Right cardiac atrium (tissue), 5 donors: ENCODE measurements around the gene TOMM7. TPM values are rescaled to one million over a fixed set of nuclear protein-coding genes. Genes with fewer than 3 reads are reported as not detected.
"Not testable (repeated sequence)": the region's sequence is repeated elsewhere in the genome, so short reads cannot be mapped to it uniquely, and the experiment has no call there.

Experiments used
- ATAC-seq, 2 donors: fragments of 200-7000 bp; cut with Tn5 transposase; one replicate each; pipeline versions ENCODE4 v1.8.0 to v1.9.1; 2020; ENCODE audit warnings: moderate library complexity in 2 of 2, mild to moderate bottlenecking in 1 of 2
- DNase-seq, 3 donors: peaks; one replicate each; pipeline ENCODE4 v3.0.0-alpha.2; 2020
- H3K27ac ChIP-seq: one replicate; pipeline ENCODE4 v1.5.1; 2013; ENCODE audit warnings: mild to moderate bottlenecking, low read length, control low read depth, moderate library complexity
- H3K27me3 ChIP-seq: one replicate; pipeline ENCODE4 v1.6.1; 2013; ENCODE audit not compliant: control insufficient read depth, insufficient read depth
- H3K4me1 ChIP-seq: one replicate; pipeline ENCODE4 v1.6.1; 2013; ENCODE audit warnings: low read length; ENCODE audit not compliant: control insufficient read depth, insufficient read depth
- H3K4me3 ChIP-seq: one replicate; pipeline ENCODE4 v1.5.1; 2013; ENCODE audit warnings: low read length, control low read depth
- H3K9me3 ChIP-seq: one replicate; pipeline ENCODE4 v1.6.1; 2013; ENCODE audit warnings: low read length; ENCODE audit not compliant: control insufficient read depth
- WGBS: extraction: QIAGEN DNeasy Blood & Tissue Kit; methylation state at CpG from one replicate; pipeline ENCODE4 v1.1.7; 2013; 5-methylcytosine and 5-hydroxymethylcytosine counted together
- intact Hi-C, 4 donors: fragments of 100-400 bp; cut with DNase I; formaldehyde crosslinking; loops; one replicate each; pipeline versions ENCODE4 v1.11.0 to v1.14.0; 2022 to 2023
- polyA plus RNA-seq: library from polyadenylated mRNA; stranded (reverse); fragments of 200-250 nt; gene quantifications from one replicate; pipeline ENCODE4 v1.2.3, GENCODE V29; 2013
- total RNA-seq, 4 donors: library from RNA; stranded (reverse); fragmentation: NEBNext Ultra II Directional; extraction: Animal tissue kit (Norgen Biotek cat#: 25700); gene quantifications; one replicate each; pipeline ENCODE4 v1.2.1, GENCODE V29; 2021
- donor health status: healthy with polysubstance abuse.
- donor health status: DM: no; HTN: yes; CAD: no.
- donor health status: DM: no; HTN: no; CAD: no.
- donor health status: DM: no; HTN: yes; CAD: no; lungs with severe emphysema.
- donor health status: DM: yes; HTN: yes; CAD: no.

TOMM7 gene
- total and polyA plus RNA-seq, 5 donors, result 365 to 559 (median 454) TPM

DNA sequence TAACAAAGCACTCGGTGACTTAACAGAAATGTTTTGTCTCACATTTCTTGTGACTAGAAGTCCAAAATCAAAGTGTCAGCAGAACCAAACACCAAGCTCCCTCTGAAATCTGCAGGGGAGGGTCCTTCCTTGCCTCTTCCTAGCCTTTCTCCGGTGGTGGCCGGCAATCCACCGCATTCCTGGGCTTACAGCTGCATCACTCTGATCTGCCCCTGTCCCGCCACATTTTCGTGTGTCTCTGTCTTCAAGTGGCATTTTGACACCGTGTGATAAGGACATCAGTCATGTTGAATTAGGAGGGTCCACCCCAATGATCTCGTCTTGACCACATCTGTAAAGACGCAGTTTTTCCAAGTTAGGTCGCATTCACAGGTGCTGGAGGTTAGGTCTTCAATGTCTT lies 30.5 kb upstream of the TOMM7 start:
- Histone ChIP-seq H3K9me3 (no peaks in the 10 kb centered on the region), H3K4me1 (no peaks in the 10 kb centered on the region), H3K27me3 (no peaks in the 10 kb centered on the region), H3K27ac (no peak overlapping the region), H3K4me3 (no peak overlapping the region)
- intact Hi-C loops, result loop anchor here in 2 of 4 donors (10.0 kb wide), 2 partner anchors 162 to 202 kb away; partner anchors contain the start of gene HYCC1 (in 1 of the 2)
- ATAC-seq, result no peak
- 71% methylated on average over 10 of the region's 10 CpGs for WGBS
- no peak for DNase-seq

DNA sequence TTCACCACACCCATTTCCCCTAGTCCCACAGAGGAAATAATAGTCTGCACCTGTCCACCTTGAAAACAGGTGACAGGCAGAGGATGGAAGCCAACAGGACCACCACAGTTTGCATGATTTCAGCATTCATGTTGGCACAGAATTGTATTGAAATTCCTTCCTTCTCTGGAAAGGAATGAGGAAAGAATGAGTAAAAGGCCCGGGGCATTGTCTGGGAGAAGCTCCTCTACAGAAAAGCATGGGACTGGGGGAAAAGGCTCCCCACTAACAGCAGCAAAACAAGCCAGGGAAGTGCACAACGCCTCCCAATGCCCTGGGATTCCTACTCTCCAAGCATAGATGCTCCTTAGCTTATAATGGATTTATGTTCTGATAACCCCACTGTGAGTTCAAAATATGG lies 28.5 kb upstream of the TOMM7 start:
- no peaks in the 10 kb centered on the region for H3K9me3 ChIP-seq
- no peak overlapping the region for H3K4me3 ChIP-seq
- no peak overlapping the region for H3K27ac ChIP-seq
- 78% methylated on average over 2 of the region's 2 CpGs for WGBS
- DNase-seq (no peak), ATAC-seq (no peak)
- H3K4me1 ChIP-seq, result no peaks in the 10 kb centered on the region
- intact Hi-C loops, result loop anchor here in 2 of 4 donors (10.0 kb wide), 2 partner anchors 164 to 204 kb away; partner anchors contain the start of gene HYCC1 (in 1 of the 2)
- no peaks in the 10 kb centered on the region for H3K27me3 ChIP-seq

DNA sequence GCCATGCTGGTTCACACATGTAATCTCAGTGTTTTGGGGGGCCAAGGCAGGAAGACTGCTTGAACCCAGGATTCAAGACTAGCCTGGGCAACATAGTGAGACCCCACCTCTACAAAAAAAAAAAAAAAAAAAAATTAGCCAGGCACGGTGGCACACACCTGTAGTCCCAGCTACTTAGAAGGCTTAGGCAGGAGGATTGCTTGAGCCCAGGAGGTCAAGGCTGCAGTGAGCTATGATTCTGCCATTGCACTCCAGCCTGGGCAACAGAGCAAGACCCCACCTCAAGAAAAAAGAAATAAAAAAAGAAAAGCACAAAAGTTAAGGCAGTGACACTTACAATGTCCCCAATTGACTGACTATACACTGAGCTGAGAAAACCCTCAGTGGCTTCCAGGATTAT lies 27.7 kb upstream of the TOMM7 start:
- H3K9me3 ChIP-seq, H3K27me3 ChIP-seq, H3K4me1 ChIP-seq, ATAC-seq, H3K27ac ChIP-seq, DNase-seq, H3K4me3 ChIP-seq: not testable (repeated sequence)
- intact Hi-C loops, result loop anchor here in 2 of 4 donors (10.0 kb wide), 2 partner anchors 164 to 204 kb away; partner anchors contain the start of gene HYCC1 (in 1 of the 2)
- WGBS, result 93% methylated on average over 1 of the region's 1 CpG

DNA sequence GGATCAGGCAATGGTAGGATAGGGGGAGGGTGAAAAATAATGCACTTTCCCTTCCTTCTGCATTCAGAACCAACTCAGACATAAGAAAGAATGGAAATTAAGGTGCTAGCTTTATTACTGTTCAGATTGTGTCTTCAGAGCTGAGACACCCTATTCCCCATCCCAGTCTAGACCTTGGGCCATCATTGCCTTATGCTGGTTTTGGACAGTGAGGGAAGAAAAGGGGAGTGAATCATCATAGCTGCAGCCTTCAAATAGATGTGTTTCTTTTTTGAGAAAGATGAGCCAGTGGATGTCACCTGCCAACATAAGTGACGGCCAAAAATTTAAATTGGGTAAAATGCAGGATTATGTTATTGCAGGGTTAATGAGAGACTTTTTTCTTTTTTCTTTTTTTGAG lies 27.0 kb upstream of the TOMM7 start:
- intact Hi-C loops, result loop anchor here in 2 of 4 donors (10.0 kb wide), 2 partner anchors 165 to 205 kb away; partner anchors contain the start of gene HYCC1 (in 1 of the 2)
- ATAC-seq (no peak), DNase-seq (no peak)
- Histone ChIP-seq H3K27me3 (no peaks in the 10 kb centered on the region), H3K27ac (no peak overlapping the region), H3K4me1 (no peaks in the 10 kb centered on the region), H3K9me3 (no peaks in the 10 kb centered on the region), H3K4me3 (no peak overlapping the region)
- 87% methylated on average over 1 of the region's 1 CpG for WGBS

DNA sequence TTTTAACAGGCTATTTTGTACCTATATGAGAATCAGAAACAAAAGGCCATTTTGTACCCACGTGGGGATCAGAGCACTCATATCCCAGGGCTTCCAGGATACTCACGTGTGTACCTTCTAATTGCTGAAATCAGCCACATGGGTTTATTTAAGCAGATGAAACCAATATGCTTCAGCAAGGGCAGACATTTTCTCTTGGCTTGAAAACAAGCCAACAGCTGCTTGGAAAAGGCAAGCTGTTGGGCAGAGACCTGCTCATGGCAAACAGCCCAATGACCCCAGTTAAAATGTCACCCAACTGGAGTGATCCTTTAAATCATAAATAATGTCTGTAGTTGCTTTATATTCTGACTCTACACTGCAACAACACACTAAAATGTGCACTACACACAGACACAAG lies 26.5 kb upstream of the TOMM7 start:
- WGBS, result 38% methylated on average over 2 of the region's 2 CpGs
- no peak overlapping the region for H3K27ac ChIP-seq

DNA sequence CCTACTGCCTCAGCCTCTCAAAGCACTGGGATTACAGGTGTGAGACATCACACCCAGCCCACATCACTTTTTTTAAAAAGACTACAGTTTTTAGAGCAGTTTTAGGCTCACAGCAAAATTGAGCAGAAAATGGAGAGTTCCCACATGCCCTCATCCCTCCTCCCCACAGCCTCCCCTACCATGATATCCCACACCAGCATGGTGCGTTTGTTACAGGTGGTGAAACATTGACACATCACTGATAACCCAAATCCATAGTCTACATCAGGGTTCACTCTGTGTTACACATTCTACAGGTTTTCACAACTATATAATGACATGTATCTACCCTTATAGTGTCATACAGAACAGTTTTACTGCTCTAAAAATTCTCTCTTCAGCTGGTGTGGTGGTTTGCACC lies 24.3 kb upstream of the TOMM7 start:
- Histone ChIP-seq H3K4me1 (peaks cover 2% of the 10 kb centered on the region), H3K27me3 (no peaks in the 10 kb centered on the region), H3K27ac (no peak overlapping the region), H3K4me3 (no peak overlapping the region), H3K9me3 (no peaks in the 10 kb centered on the region)
- ATAC-seq, result no peak
- intact Hi-C loops, result no loop called here
- 67% methylated on average over 1 of the region's 1 CpG for WGBS
- DNase-seq, result no peak

More for the DNA sequence above, 26.5 kb upstream of the TOMM7 start:
- DNase-seq (no peak), ATAC-seq (no peak)
- Histone ChIP-seq H3K9me3 (no peaks in the 10 kb centered on the region), H3K27me3 (no peaks in the 10 kb centered on the region), H3K4me3 (no peak overlapping the region), H3K4me1 (no peaks in the 10 kb centered on the region)
- intact Hi-C loops, result no loop called here

DNA sequence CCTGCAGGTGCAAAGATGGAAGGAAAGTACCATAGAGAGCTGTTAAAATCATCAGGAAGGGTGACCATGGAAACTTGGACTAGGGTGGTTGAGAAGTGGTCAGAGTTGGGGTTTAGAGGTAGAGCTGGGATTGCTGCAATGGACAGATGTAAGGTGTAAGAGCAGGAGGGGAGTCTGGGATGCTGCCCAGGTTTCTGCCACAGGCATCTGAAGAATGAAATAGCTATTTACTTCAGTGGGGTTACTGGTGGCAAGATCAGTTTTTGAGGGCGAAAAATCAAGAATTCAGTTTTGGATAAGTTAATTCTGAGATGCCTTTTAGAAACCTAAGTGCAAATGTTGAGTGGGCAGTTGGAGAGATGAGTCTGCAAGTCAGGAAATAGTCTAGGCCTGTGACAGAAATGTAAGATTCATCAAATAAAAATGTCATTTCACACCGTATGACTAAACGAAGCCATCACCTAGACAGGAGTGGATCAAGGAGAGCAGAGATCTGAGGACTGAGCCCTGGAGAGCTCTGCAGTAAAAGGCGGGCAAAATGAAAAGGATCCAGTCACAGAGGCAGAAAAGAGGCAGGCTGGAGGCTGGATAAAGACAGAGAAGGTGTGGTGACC lies 22.7 kb upstream of the TOMM7 start:
- H3K9me3 ChIP-seq, result no peaks in the 10 kb centered on the region
- peaks cover 2% of the 10 kb centered on the region for H3K4me1 ChIP-seq
- DNase-seq (no peak), ATAC-seq (no peak)
- no peak overlapping the region for H3K27ac ChIP-seq
- no peaks in the 10 kb centered on the region for H3K27me3 ChIP-seq
- intact Hi-C loops, result no loop called here
- 95% methylated on average over 4 of the region's 4 CpGs for WGBS
- no peak overlapping the region for H3K4me3 ChIP-seq

DNA sequence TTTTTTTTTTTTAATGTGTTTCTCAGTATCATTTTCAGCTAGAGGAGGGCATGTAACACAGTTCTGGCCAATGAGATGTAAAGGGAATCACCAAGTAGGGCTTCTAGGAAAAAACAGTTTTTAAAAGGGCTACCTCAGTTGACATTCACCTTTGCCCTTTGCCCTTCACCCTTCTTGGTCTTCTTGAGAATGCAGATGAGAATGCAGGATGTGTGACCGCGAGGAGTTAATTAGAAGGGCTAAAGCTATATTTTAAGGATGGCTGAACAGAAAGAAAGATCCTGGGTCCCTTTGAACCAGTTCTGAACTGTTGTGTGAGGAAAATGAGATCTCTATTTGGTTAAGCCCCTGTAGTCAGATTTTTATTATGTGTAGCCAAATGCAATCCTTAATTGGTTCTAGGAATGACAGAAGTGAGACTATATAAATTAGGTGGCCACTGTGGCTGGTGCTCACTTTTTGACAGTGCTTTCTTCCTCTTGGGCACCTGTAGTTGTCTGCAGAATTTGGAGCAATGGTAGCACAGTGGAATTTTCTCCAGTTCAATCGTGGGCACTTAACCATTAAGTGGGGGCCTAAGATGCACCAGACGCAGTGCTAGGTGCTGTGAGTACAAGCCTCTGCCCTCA lies 21.1 kb upstream of the TOMM7 start:
- whole genome bisulfite sequencing, result 74% methylated on average over 4 of the region's 4 CpGs
- ATAC-seq (no peak), DNase-seq (no peak)
- intact Hi-C loops, result no loop called here
- Histone ChIP-seq H3K4me3 (no peak overlapping the region), H3K27me3 (no peaks in the 10 kb centered on the region), H3K4me1 (peaks cover 2% of the 10 kb centered on the region), H3K9me3 (no peaks in the 10 kb centered on the region), H3K27ac (no peak overlapping the region)

DNA sequence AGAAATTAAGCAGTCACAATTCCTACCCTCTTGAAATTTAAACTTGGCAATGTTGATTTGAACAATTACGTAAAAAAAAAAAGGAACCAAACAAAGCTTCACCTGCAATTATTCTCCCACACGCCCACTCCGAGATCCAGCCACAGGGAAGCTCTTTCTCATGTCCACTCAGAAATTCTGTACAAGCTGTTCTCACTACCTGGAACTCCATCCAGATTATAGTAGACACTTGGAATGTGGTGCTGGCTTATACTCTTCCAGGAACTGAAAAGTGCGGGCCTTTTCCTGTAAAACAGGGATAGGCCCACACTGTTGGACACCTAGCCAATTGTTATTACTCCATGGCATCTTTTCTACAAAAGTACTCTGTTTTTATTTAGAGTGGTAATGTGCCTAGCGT lies 20.3 kb upstream of the TOMM7 start:
- no peak overlapping the region for H3K4me3 ChIP-seq
- no peak overlapping the region for H3K27ac ChIP-seq
- H3K27me3 ChIP-seq, result no peaks in the 10 kb centered on the region
- DNase-seq (no peak), ATAC-seq (peak in 1 of 2 donors; percentile 53)
- no peaks in the 10 kb centered on the region for H3K9me3 ChIP-seq
- WGBS, result 63% methylated on average over 5 of the region's 5 CpGs
- H3K4me1 ChIP-seq, result peaks cover 2% of the 10 kb centered on the region
- intact Hi-C loops, result no loop called here

DNA sequence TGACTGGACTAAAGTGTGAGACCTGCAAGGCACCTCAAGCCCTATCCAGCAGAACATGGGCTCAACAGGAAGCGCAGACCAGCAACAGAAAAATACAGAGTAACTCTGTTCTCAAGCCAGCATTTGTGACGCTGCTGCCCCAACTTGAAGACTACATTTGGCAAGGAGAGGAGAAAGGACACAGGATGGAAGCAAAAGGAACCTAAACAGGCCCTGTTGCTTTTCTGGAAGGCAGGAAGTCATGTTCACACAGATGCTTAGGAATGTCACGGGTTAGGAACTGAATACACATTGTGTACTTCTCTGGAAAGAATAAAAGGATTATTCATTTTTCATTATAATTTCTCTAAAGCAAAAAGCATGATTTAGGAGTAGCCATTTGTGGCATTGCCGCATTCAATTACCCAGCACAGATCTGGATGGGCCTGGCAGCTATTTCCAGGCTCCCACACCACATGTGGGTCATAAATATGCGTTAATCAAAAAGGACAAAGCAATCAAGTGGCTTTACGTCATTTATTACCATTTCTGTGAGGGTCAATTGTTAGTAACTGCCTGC lies 19.8 kb upstream of the TOMM7 start:
- Histone ChIP-seq H3K27me3 (no peaks in the 10 kb centered on the region), H3K27ac (peak overlapping the region; percentile 71), H3K4me1 (peaks cover 2% of the 10 kb centered on the region), H3K9me3 (no peaks in the 10 kb centered on the region), H3K4me3 (no peak overlapping the region)
- intact Hi-C loops, result no loop called here
- DNase-seq (peak in 1 of 3 donors; percentile 23), ATAC-seq (peak; percentile 66 to 83)
- 49% methylated on average over 6 of the region's 6 CpGs for WGBS

DNA sequence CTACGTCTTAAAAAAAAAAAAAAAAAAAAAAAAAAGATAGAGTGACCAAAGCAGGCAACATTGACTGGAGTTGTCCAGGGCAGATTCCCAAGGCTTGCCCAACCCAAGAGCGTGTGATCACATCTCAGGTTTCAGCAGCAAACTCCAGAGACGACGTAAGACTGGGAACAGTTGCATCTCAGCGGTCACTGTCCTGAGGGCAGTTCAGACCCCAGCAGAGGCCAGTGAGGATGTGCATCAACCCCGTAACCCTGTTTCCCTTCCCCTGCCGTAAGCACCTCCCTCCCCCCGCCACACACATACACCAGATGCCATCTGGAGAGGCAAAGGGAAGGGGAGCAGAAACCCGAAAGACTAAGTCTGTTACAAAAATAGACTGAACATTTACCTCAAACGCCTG lies 19.3 kb upstream of the TOMM7 start:
- DNase-seq, result peak in 1 of 3 donors; percentile 38
- no peak overlapping the region for H3K4me3 ChIP-seq
- peaks cover 2% of the 10 kb centered on the region for H3K4me1 ChIP-seq
- no peaks in the 10 kb centered on the region for H3K27me3 ChIP-seq
- H3K27ac ChIP-seq, result no peak overlapping the region
- peak; percentile 28 to 50 for ATAC-seq
- intact Hi-C loops, result no loop called here
- WGBS, result 67% methylated on average over 10 of the region's 10 CpGs
- no peaks in the 10 kb centered on the region for H3K9me3 ChIP-seq
